Mesodermal cell (in vitro differentiated cells): Measurements from ENCODE around the gene KRT4.

Experiments
- H3K27ac ChIP-seq: 2 replicates; pipeline ENCODE4 v1.7.0; 2013; ENCODE audit warnings: mild to moderate bottlenecking, low read depth, low read length, moderate library complexity; ENCODE audit not compliant: severe bottlenecking
- H3K36me3 ChIP-seq: 2 replicates; pipeline ENCODE4 v1.7.1; 2013; ENCODE audit warnings: mild to moderate bottlenecking, low read length, moderate library complexity; ENCODE audit not compliant: control insufficient read depth, insufficient read depth
- H3K4me1 ChIP-seq: one replicate; pipeline ENCODE4 v1.7.1; 2013; ENCODE audit warnings: mild to moderate bottlenecking, low read length; ENCODE audit not compliant: insufficient read depth, control insufficient read depth, poor library complexity, severe bottlenecking
- H3K4me3 ChIP-seq: 2 replicates; pipeline ENCODE4 v1.7.0; 2013; ENCODE audit warnings: low read length, control low read depth, mild to moderate bottlenecking; ENCODE audit not compliant: insufficient read depth, poor library complexity, severe bottlenecking; ENCODE audit errors: extremely low read depth
- H3K9me3 ChIP-seq: 2 replicates; pipeline ENCODE4 v1.7.1; 2013; ENCODE audit warnings: mild to moderate bottlenecking, low read length, moderate library complexity; ENCODE audit not compliant: control insufficient read depth
- WGBS, 2 experiments: methylation state at CpG; one replicate each; pipeline ENCODE4 v1.1.5; 2013; ENCODE audit warnings: missing lambda C conversion rate in 2 of 2; ENCODE audit not compliant: insufficient coverage in 2 of 2; 5-methylcytosine and 5-hydroxymethylcytosine counted together

The KRT4 gene

GRCh38 chr12:52848661-52849255 lies 34.8 kb upstream of the KRT4 start, which contains the start of gene KRT78:
Gene KRT78 (minus strand): TSS chr12:52848994. CDS start chr12:52848930, 64 bp downstream.
- H3K4me1 ChIP-seq: no peaks in the 10 kb centered on the region
- no peaks in the 10 kb centered on the region for H3K36me3 ChIP-seq
- 93 to 97% methylated on average over 13 to 14 of the region's 16 CpGs for WGBS, 2 experiments
- no peak within 1 kb of the TSS for H3K27ac ChIP-seq
- H3K4me3 ChIP-seq: no peak within 1 kb of the TSS
- no peaks in the 10 kb centered on the region for H3K9me3 ChIP-seq

- 93 to 96% methylated on average over 9 to 10 of the region's 12 CpGs for WGBS, 2 experiments
- Histone ChIP-seq H3K9me3 (no peaks in the 10 kb centered on the region), H3K36me3 (no peaks in the 10 kb centered on the region), H3K27ac (no peak overlapping the region), H3K4me3 (no peak overlapping the region), H3K4me1 (no peaks in the 10 kb centered on the region)
Observed at GRCh38 chr12:52847335-52848102, 33.6 kb upstream of the KRT4 start.

GRCh38 chr12:52846356-52846970 lies 32.5 kb upstream of the KRT4 start:
- Histone ChIP-seq H3K4me1 (no peaks in the 10 kb centered on the region), H3K9me3 (no peaks in the 10 kb centered on the region), H3K4me3 (no peak overlapping the region), H3K27ac (no peak overlapping the region), H3K36me3 (no peaks in the 10 kb centered on the region)
- 84 to 91% methylated on average over 5 of the region's 8 CpGs for WGBS, 2 experiments

- H3K4me3 ChIP-seq: no peak overlapping the region
- WGBS, 2 experiments: no CpG with 5 or more reads among the region's 1 CpG
- no peaks in the 10 kb centered on the region for H3K9me3 ChIP-seq
Observed at GRCh38 chr12:52845946-52846345, 32.0 kb upstream of the KRT4 start.

GRCh38 chr12:52844386-52844785 lies 30.5 kb upstream of the KRT4 start:
- Histone ChIP-seq H3K4me3 (no peak overlapping the region), H3K36me3 (no peaks in the 10 kb centered on the region), H3K9me3 (no peaks in the 10 kb centered on the region), H3K4me1 (no peaks in the 10 kb centered on the region), H3K27ac (no peak overlapping the region)
- WGBS, 2 experiments: 93 to 94% methylated on average over 8 to 11 of the region's 11 CpGs

More at GRCh38 chr12:52845946-52846345, 32.0 kb upstream of the KRT4 start:
- H3K4me1 ChIP-seq: no peaks in the 10 kb centered on the region
- H3K27ac ChIP-seq: no peak overlapping the region
- H3K36me3 ChIP-seq: no peaks in the 10 kb centered on the region

GRCh38 chr12:52839436-52840105 lies 25.7 kb upstream of the KRT4 start:
- 87 to 88% methylated on average over 16 to 17 of the region's 18 CpGs for WGBS, 2 experiments
- Histone ChIP-seq H3K9me3 (no peaks in the 10 kb centered on the region), H3K4me1 (peaks cover 21% of the 10 kb centered on the region), H3K27ac (no peak overlapping the region), H3K4me3 (no peak overlapping the region), H3K36me3 (no peaks in the 10 kb centered on the region)

- no peak overlapping the region for H3K4me3 ChIP-seq
- H3K4me1 ChIP-seq: peaks cover 21% of the 10 kb centered on the region
- no peaks in the 10 kb centered on the region for H3K9me3 ChIP-seq
- no peak overlapping the region for H3K27ac ChIP-seq
- 77 to 87% methylated on average over 6 to 8 of the region's 14 CpGs for WGBS, 2 experiments
- no peaks in the 10 kb centered on the region for H3K36me3 ChIP-seq
Observed at GRCh38 chr12:52838609-52839435, 24.9 kb upstream of the KRT4 start.

GRCh38 chr12:52837781-52838608 lies 24.1 kb upstream of the KRT4 start:
- H3K36me3 ChIP-seq: no peaks in the 10 kb centered on the region
- no peak overlapping the region for H3K27ac ChIP-seq
- WGBS, 2 experiments: 93 to 100% methylated on average over 2 to 3 of the region's 6 CpGs
- peaks cover 21% of the 10 kb centered on the region for H3K4me1 ChIP-seq
- H3K4me3 ChIP-seq: no peak overlapping the region
- no peaks in the 10 kb centered on the region for H3K9me3 ChIP-seq

GRCh38 chr12:52837413-52837741 lies 23.5 kb upstream of the KRT4 start:
- 74 to 81% methylated on average over 5 to 7 of the region's 9 CpGs for WGBS, 2 experiments

More at GRCh38 chr12:52837413-52837741, 23.5 kb upstream of the KRT4 start:
- Histone ChIP-seq H3K4me3 (no peak overlapping the region), H3K36me3 (no peaks in the 10 kb centered on the region), H3K9me3 (no peaks in the 10 kb centered on the region), H3K27ac (no peak overlapping the region), H3K4me1 (peaks cover 21% of the 10 kb centered on the region)
